Hepatocyte (in vitro differentiated cells): Measurements from ENCODE around the gene TM7SF3. TPM values are rescaled to one million over a fixed set of nuclear protein-coding genes. Genes with fewer than 3 reads are reported as not detected.

ENCODE experiments used
- DNase-seq: peaks from one replicate; pipeline ENCODE4 v3.0.0-alpha.2; 2016; ENCODE audit warnings: low spot score
- H2AFZ ChIP-seq: fragments of 200-600 bp; sonication (generic); 2 replicates; pipeline ENCODE4 v1.6.0; 2016; ENCODE audit warnings: antibody characterized with exemption, mild to moderate bottlenecking
- H3K27ac ChIP-seq: fragments of 200-600 bp; sonication (generic); 2 replicates; pipeline ENCODE4 v1.5.1; 2016; ENCODE audit warnings: mild to moderate bottlenecking
- H3K27me3 ChIP-seq: fragments of 200-600 bp; sonication (generic); 2 replicates; pipeline ENCODE4 v1.6.1; 2016
- H3K36me3 ChIP-seq: fragments of 200-600 bp; sonication (generic); replicated peaks from 2 replicates; pipeline ENCODE4 v1.5.1; 2016; ENCODE audit warnings: low read depth; ENCODE audit not compliant: insufficient read depth
- H3K4me1 ChIP-seq: fragments of 200-600 bp; sonication (generic); 2 replicates; pipeline ENCODE4 v1.5.1; 2016; ENCODE audit warnings: mild to moderate bottlenecking, moderate library complexity; ENCODE audit not compliant: insufficient read depth
- H3K4me2 ChIP-seq: fragments of 200-600 bp; sonication (generic); 2 replicates; pipeline ENCODE4 v1.6.0; 2016
- H3K4me3 ChIP-seq: fragments of 200-600 bp; sonication (generic); 2 replicates; pipeline ENCODE4 v1.5.1; 2016; ENCODE audit warnings: mild to moderate bottlenecking
- H3K79me2 ChIP-seq: fragments of 200-600 bp; sonication (generic); 2 replicates; pipeline ENCODE4 v1.6.0; 2017; ENCODE audit warnings: mild to moderate bottlenecking
- H3K9me2 ChIP-seq: fragments of 200-600 bp; sonication (generic); replicated peaks from 2 replicates; pipeline ENCODE4 v1.6.0; 2017; ENCODE audit warnings: mild to moderate bottlenecking; ENCODE audit not compliant: insufficient read depth
- H3K9me3 ChIP-seq: fragments of 200-600 bp; sonication (generic); 2 replicates; pipeline ENCODE4 v1.5.1; 2016; ENCODE audit warnings: low read depth, mild to moderate bottlenecking
- H4K20me1 ChIP-seq: fragments of 200-600 bp; sonication (generic); 2 replicates; pipeline ENCODE4 v1.6.0; 2016; ENCODE audit warnings: mild to moderate bottlenecking; ENCODE audit not compliant: insufficient read depth, poor library complexity, severe bottlenecking
- EZH2 ChIP-seq: fragments of 200-600 bp; sonication (generic); IDR thresholded peaks from 2 replicates; pipeline ENCODE4 v1.6.1; 2016; ENCODE audit warnings: antibody characterized with exemption, mild to moderate bottlenecking, borderline replicate concordance
- EZH2phosphoT487 ChIP-seq: fragments of 200-600 bp; sonication (generic); IDR thresholded peaks from one replicate; pipeline ENCODE4 v1.6.1; 2018; ENCODE audit warnings: antibody characterized with exemption, mild to moderate bottlenecking, low read depth, moderate library complexity; ENCODE audit not compliant: unreplicated experiment, severe bottlenecking
- WGBS: methylation state at CpG from one replicate; pipeline ENCODE4 v1.1.6; 2016; ENCODE audit warnings: low lambda C conversion rate; ENCODE audit errors: missing lambda C conversion rate; 5-methylcytosine and 5-hydroxymethylcytosine counted together
- polyA plus RNA-seq: library from polyadenylated mRNA; unstranded; fragments of >200 nt; fragmentation: Nextera tagmentation; extraction: Ambion mirVana; gene quantifications from 2 replicates; pipeline ENCODE4 v1.2.1, GENCODE V29; 2016
- total RNA-seq: library from RNA; depleted of rRNA; stranded (reverse); fragments of >200 nt; gene quantifications from 2 replicates; pipeline ENCODE4 v1.2.3, GENCODE V29; 2014
- TF ChIP-seq, protein P1 (sequence below): fragments of 200-600 bp; sonication (generic); IDR thresholded peaks from 2 replicates; pipeline ENCODE4 v1.5.1; 2016; ENCODE audit warnings: antibody characterized with exemption, mild to moderate bottlenecking; ENCODE audit not compliant: poor library complexity

TM7SF3 gene
- total and polyA plus RNA-seq, 2 experiments from 2014 or later: 41.2 to 52.1 TPM

DNA sequence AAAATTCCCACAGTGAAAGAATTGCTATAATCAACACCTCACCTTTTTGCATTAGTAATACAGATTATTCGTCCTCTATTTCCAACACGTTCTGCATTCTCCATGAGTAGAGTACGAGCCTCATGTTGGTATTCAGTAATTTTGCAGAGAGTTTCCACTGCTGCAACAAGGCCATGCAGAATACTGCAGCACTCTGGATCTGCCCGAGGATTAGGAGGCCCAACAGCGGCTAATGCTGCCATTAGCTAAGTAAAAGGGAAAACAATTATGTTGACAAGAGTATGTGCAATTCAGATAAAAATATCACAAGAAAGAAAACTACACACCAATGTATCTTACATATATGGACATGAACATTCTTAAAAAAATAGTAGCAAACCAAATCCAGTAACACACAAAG, 85.5 kb downstream of the TM7SF3 start:
- H3K27ac ChIP-seq: no peak overlapping the region
- no peak overlapping the region for H3K4me2 ChIP-seq
- TF ChIP-seq EZH2 (no peak), EZH2phosphoT487 (no peak)
- TF ChIP-seq, protein P1, sequence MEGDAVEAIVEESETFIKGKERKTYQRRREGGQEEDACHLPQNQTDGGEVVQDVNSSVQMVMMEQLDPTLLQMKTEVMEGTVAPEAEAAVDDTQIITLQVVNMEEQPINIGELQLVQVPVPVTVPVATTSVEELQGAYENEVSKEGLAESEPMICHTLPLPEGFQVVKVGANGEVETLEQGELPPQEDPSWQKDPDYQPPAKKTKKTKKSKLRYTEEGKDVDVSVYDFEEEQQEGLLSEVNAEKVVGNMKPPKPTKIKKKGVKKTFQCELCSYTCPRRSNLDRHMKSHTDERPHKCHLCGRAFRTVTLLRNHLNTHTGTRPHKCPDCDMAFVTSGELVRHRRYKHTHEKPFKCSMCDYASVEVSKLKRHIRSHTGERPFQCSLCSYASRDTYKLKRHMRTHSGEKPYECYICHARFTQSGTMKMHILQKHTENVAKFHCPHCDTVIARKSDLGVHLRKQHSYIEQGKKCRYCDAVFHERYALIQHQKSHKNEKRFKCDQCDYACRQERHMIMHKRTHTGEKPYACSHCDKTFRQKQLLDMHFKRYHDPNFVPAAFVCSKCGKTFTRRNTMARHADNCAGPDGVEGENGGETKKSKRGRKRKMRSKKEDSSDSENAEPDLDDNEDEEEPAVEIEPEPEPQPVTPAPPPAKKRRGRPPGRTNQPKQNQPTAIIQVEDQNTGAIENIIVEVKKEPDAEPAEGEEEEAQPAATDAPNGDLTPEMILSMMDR: no peak
- H3K9me2 ChIP-seq: no peaks in the 10 kb centered on the region
- H4K20me1 ChIP-seq: no peaks in the 10 kb centered on the region
- H3K27me3 ChIP-seq: no peaks in the 10 kb centered on the region
- H3K4me1 ChIP-seq: no peaks in the 10 kb centered on the region
- H2AFZ ChIP-seq: no peak overlapping the region
- H3K9me3 ChIP-seq: no peaks in the 10 kb centered on the region
- 93% methylated on average over 5 of the region's 5 CpGs for WGBS
- H3K36me3 ChIP-seq: no peaks in the 10 kb centered on the region
- no peak for DNase-seq
- no peak overlapping the region for H3K4me3 ChIP-seq
- H3K79me2 ChIP-seq: peaks cover 9% of the 10 kb centered on the region

Other genes starting within 250 kb of the TM7SF3 start
- gene ITPR2, start 181.2 kb downstream of the TM7SF3 start, total RNA-seq: 39.6 and 51.4 TPM in 2 replicates
- 22.0 and 36.7 TPM in 2 replicates for gene ITPR2, start 181.2 kb downstream of the TM7SF3 start, polyA plus RNA-seq
- 24.6 and 40.4 TPM in 2 replicates for gene INTS13, start 76.4 kb downstream of the TM7SF3 start, total RNA-seq
- 12.6 and 13.8 TPM in 2 replicates for gene INTS13, start 76.4 kb downstream of the TM7SF3 start, polyA plus RNA-seq
- gene FGFR1OP2, start 75.9 kb downstream of the TM7SF3 start, total RNA-seq: 43.7 and 56.4 TPM in 2 replicates
- 22.3 and 24.1 TPM in 2 replicates for gene FGFR1OP2, start 75.9 kb downstream of the TM7SF3 start, polyA plus RNA-seq
- gene MED21, start 8.2 kb upstream of the TM7SF3 start, total RNA-seq: 56.9 and 68.6 TPM in 2 replicates
- gene MED21, start 8.2 kb upstream of the TM7SF3 start, polyA plus RNA-seq: 30.6 and 33.4 TPM in 2 replicates
- gene C12orf71, start 68.2 kb upstream of the TM7SF3 start, total RNA-seq: not detected in 2 replicates
- not detected in 2 replicates for gene C12orf71, start 68.2 kb upstream of the TM7SF3 start, polyA plus RNA-seq
- gene STK38L, start 229.9 kb upstream of the TM7SF3 start, total RNA-seq: 34.2 and 36.7 TPM in 2 replicates
- 15.1 and 18.8 TPM in 2 replicates for gene STK38L, start 229.9 kb upstream of the TM7SF3 start, polyA plus RNA-seq